H1 (cell line): ENCODE data around the gene RTEL1. TPM values are rescaled to one million over a fixed set of nuclear protein-coding genes. Genes with fewer than 3 reads are reported as not detected.

ENCODE experiments used
- CTCF ChIA-PET: fragments of 300-600 bp; sonication (Branson Sonifier 250); formaldehyde crosslinking; loops from one replicate; lab custom pipeline; 2021; ENCODE audit not compliant: partially characterized antibody; lab: Charles Lee
- POLR2A ChIA-PET: fragments of 300-600 bp; sonication (Branson Sonifier 250); formaldehyde crosslinking; loops from one replicate; lab custom pipeline; 2021; ENCODE audit warnings: inconsistent platforms; ENCODE audit not compliant: partially characterized antibody; lab: Charles Lee
- DNase-seq, 2 experiments: peaks; one replicate each; pipeline versions ENCODE4 v3.0.0 to v3.0.0-alpha.2; 2010 to 2022; ENCODE audit warnings: low spot score in 2 of 2, low read depth in 1 of 2, mixed read lengths in 1 of 2
- FAIRE-seq: peaks from 2 replicates; lab custom pipeline; 2011; peaks lifted over from hg19 to GRCh38; lab: Jason Lieb, UNC
- H2AFZ ChIP-seq: 2 replicates; pipeline ENCODE4 v1.8.1; 2012; ENCODE audit warnings: low read length, inconsistent platforms
- H2AK5ac ChIP-seq: 2 replicates; pipeline ENCODE4 v1.6.1; 2013; ENCODE audit warnings: low read depth, low read length
- H2BK120ac ChIP-seq: replicated peaks from 2 replicates; pipeline ENCODE3; 2013; ENCODE audit warnings: low read depth, low read length, inconsistent platforms
- H2BK12ac ChIP-seq: 2 replicates; pipeline ENCODE4 v1.6.1; 2013; ENCODE audit warnings: low read depth, low read length
- H2BK15ac ChIP-seq: 2 replicates; pipeline ENCODE4 v1.6.1; 2013; ENCODE audit warnings: low read length
- H2BK20ac ChIP-seq: 2 replicates; pipeline ENCODE4 v1.6.1; 2013; ENCODE audit warnings: low read length
- H2BK5ac ChIP-seq: 2 replicates; pipeline ENCODE4 v1.6.1; 2013; ENCODE audit warnings: low read depth, low read length
- H3K14ac ChIP-seq: 2 replicates; pipeline ENCODE4 v1.6.1; 2013; ENCODE audit warnings: inconsistent platforms; ENCODE audit not compliant: insufficient read length
- H3K18ac ChIP-seq: 2 replicates; pipeline ENCODE4 v1.6.1; 2013; ENCODE audit warnings: low read length; ENCODE audit errors: extremely low read depth
- H3K23ac ChIP-seq: 2 replicates; pipeline ENCODE4 v1.6.1; 2013; ENCODE audit warnings: inconsistent platforms; ENCODE audit not compliant: insufficient read length
- H3K23me2 ChIP-seq: 2 replicates; pipeline ENCODE4 v1.6.1; 2013; ENCODE audit warnings: low read depth, low read length
- H3K27ac ChIP-seq: 2 replicates; pipeline ENCODE4 v1.6.1; 2011; ENCODE audit warnings: low read depth, low read length, inconsistent platforms
- H3K27me3 ChIP-seq, 4 experiments: replicated peaks in 1 of 4; 1 replicate in 1 of 4; 2 replicates in 3 of 4; pipeline versions ENCODE4 v1.6.1 to v1.8.1; 2011 to 2013; ENCODE audit warnings: low read length in 3 of 4, mild to moderate bottlenecking in 3 of 4, inconsistent platforms in 2 of 4, mixed read lengths in 2 of 4, moderate library complexity in 1 of 4; ENCODE audit not compliant: control insufficient read depth in 3 of 4, insufficient read depth in 3 of 4; ENCODE audit errors: extremely low read depth in 1 of 4
- H3K36me3 ChIP-seq, 4 experiments: 2 replicates each; pipeline versions ENCODE4 v1.6.1 to v1.8.1; 2011 to 2013; ENCODE audit warnings: mild to moderate bottlenecking in 4 of 4, low read length in 3 of 4, moderate library complexity in 2 of 4, control low read depth in 1 of 4, inconsistent platforms in 1 of 4; ENCODE audit not compliant: insufficient read depth in 4 of 4, control insufficient read depth in 2 of 4
- H3K4ac ChIP-seq: replicated peaks from 2 replicates; pipeline ENCODE3; 2013; ENCODE audit warnings: low read length, low read depth, mixed read lengths, inconsistent platforms; ENCODE audit not compliant: insufficient read length
- H3K4me1 ChIP-seq, 4 experiments: replicated peaks in 1 of 4; 1 replicate in 1 of 4; 2 replicates in 3 of 4; pipeline versions ENCODE4 v1.6.1 to v1.8.1; 2011 to 2013; ENCODE audit warnings: low read length in 3 of 4, inconsistent platforms in 2 of 4, mixed read lengths in 1 of 4; ENCODE audit not compliant: insufficient read depth in 4 of 4, control insufficient read depth in 3 of 4
- H3K4me2 ChIP-seq, 2 experiments: 2 replicates each; pipeline versions ENCODE4 v1.6.1 to v1.8.1; 2011 to 2013; ENCODE audit warnings: low read depth in 2 of 2, low read length in 2 of 2, control low read depth in 1 of 2, inconsistent platforms in 1 of 2, mild to moderate bottlenecking in 1 of 2; ENCODE audit not compliant: insufficient read depth in 1 of 2
- H3K4me3 ChIP-seq, 4 experiments: fragments of 200-600, 300-600 bp in 1 of 4; sonication (generic), shearing (Covaris generic), sonication (Bioruptor Twin) in 1 of 4; 2 replicates each; pipeline versions ENCODE4 v1.5.1 to v1.8.1; 2011 to 2016; ENCODE audit warnings: low read length in 4 of 4, low read depth in 3 of 4, control low read depth in 2 of 4, inconsistent platforms in 2 of 4, mild to moderate bottlenecking in 2 of 4, mixed read lengths in 1 of 4, moderate library complexity in 1 of 4; ENCODE audit not compliant: insufficient read depth in 2 of 4; ENCODE audit errors: extremely low read depth in 1 of 4
- H3K56ac ChIP-seq: replicated peaks from 2 replicates; pipeline ENCODE3; 2013; ENCODE audit warnings: low read depth, mild to moderate bottlenecking, mixed read lengths, low read length, inconsistent platforms; ENCODE audit not compliant: insufficient read length
- H3K79me1 ChIP-seq: 2 replicates; pipeline ENCODE4 v1.6.1; 2013; ENCODE audit warnings: low read depth, low read length, control low read depth
- H3K79me2 ChIP-seq, 2 experiments: 2 replicates each; pipeline versions ENCODE4 v1.6.1 to v1.8.1; 2012 to 2013; ENCODE audit warnings: low read length in 2 of 2, mild to moderate bottlenecking in 2 of 2, inconsistent platforms in 1 of 2; ENCODE audit not compliant: insufficient read depth in 2 of 2, control insufficient read depth in 1 of 2
- H3K9ac ChIP-seq, 4 experiments: replicated peaks in 1 of 4; 1 replicate in 1 of 4; 2 replicates in 3 of 4; pipeline versions ENCODE4 v1.6.1 to v1.8.1; 2011 to 2013; ENCODE audit warnings: low read depth in 3 of 4, low read length in 3 of 4, control low read depth in 2 of 4, mild to moderate bottlenecking in 2 of 4, moderate library complexity in 2 of 4, inconsistent platforms in 1 of 4; ENCODE audit errors: extremely low read depth in 1 of 4
- H3K9me3 ChIP-seq, 2 experiments: 2 replicates each; pipeline versions ENCODE4 v1.6.1 to v1.8.1; 2012 to 2013; ENCODE audit warnings: mild to moderate bottlenecking in 2 of 2, moderate library complexity in 2 of 2, control low read depth in 1 of 2, inconsistent platforms in 1 of 2, low read depth in 1 of 2, low read length in 1 of 2, mixed read lengths in 1 of 2; ENCODE audit not compliant: insufficient read depth in 2 of 2
- H4K20me1 ChIP-seq, 2 experiments: replicated peaks in 1 of 2; 2 replicates each; pipeline versions ENCODE3 to v1.8.1; 2011 to 2013; ENCODE audit warnings: inconsistent platforms in 2 of 2, low read length in 2 of 2, mild to moderate bottlenecking in 1 of 2; ENCODE audit not compliant: insufficient read depth in 2 of 2, control insufficient read depth in 1 of 2
- H4K5ac ChIP-seq: 2 replicates; pipeline ENCODE4 v1.6.1; 2013; ENCODE audit warnings: low read length, low read depth, mixed read lengths, inconsistent platforms; ENCODE audit not compliant: insufficient read length
- H4K8ac ChIP-seq: 2 replicates; pipeline ENCODE4 v1.8.0; 2013; ENCODE audit warnings: mild to moderate bottlenecking, moderate library complexity, low read length, inconsistent platforms; ENCODE audit not compliant: insufficient read depth; ENCODE audit errors: extremely low read depth
- H4K91ac ChIP-seq: replicated peaks from 2 replicates; pipeline ENCODE3; 2013; ENCODE audit warnings: low read length, mixed read lengths, inconsistent platforms; ENCODE audit not compliant: insufficient read length
- CBX5 ChIP-seq: fragments of 300-800, 300-1000 bp; sonication (generic); IDR thresholded peaks from 2 replicates; pipeline ENCODE4 v1.7.1; 2016; ENCODE audit warnings: antibody characterized with exemption, low read length, low read depth
- EGR1 ChIP-seq: IDR thresholded peaks from 2 replicates; pipeline ENCODE4 v1.6.1; 2011; ENCODE audit warnings: low read depth, low read length, borderline replicate concordance
- HDAC6 ChIP-seq: IDR thresholded peaks from one replicate; pipeline ENCODE4 v1.7.1; 2012; ENCODE audit warnings: low read depth, mild to moderate bottlenecking, inconsistent platforms, low read length, moderate library complexity
- JUN ChIP-seq: IDR thresholded peaks from 2 replicates; pipeline ENCODE4 v1.6.1; 2011; ENCODE audit warnings: low read depth, mild to moderate bottlenecking, improper control_type of control experiment, low read length
- MAFK ChIP-seq: IDR thresholded peaks from 2 replicates; pipeline ENCODE4 v1.6.1; 2012; ENCODE audit warnings: low read depth, mild to moderate bottlenecking, improper control_type of control experiment, low read length
- SAP30 ChIP-seq: fragments of 300-600 bp; sonication (generic); IDR thresholded peaks from 2 replicates; pipeline ENCODE4 v1.7.1; 2012; ENCODE audit warnings: low read length, moderate library complexity, mild to moderate bottlenecking, inconsistent platforms; ENCODE audit not compliant: insufficient read depth, insufficient replicate concordance
- SIN3A ChIP-seq, 2 experiments: IDR thresholded peaks in 1 of 2; conservative IDR thresholded peaks in 1 of 2; 2 replicates each; pipeline ENCODE4 v1.6.1; 2011 to 2012; ENCODE audit warnings: low read length in 2 of 2, improper control_type of control experiment in 1 of 2, low read depth in 1 of 2, mild to moderate bottlenecking in 1 of 2
- SP2 ChIP-seq: IDR thresholded peaks from 2 replicates; pipeline ENCODE4 v1.6.1; 2012; ENCODE audit warnings: mild to moderate bottlenecking, low read length, inconsistent platforms
- SRF ChIP-seq: IDR thresholded peaks from 2 replicates; pipeline ENCODE4 v1.6.1; 2011; ENCODE audit warnings: mild to moderate bottlenecking, low read depth, low read length, moderate library complexity
- TBP ChIP-seq: IDR thresholded peaks from 2 replicates; pipeline ENCODE4 v1.6.1; 2011; ENCODE audit warnings: low read depth, low read length, improper control_type of control experiment
- WGBS, 2 experiments: shearing (Covaris generic) in 1 of 2; methylation state at CpG; one replicate each; pipeline versions ENCODE4 v1.1.6 to v1.1.7; 2013 to 2015; ENCODE audit warnings: low lambda C conversion rate in 2 of 2, mixed read lengths in 2 of 2, inconsistent platforms in 1 of 2, low coverage in 1 of 2, missing lambda C conversion rate in 1 of 2; ENCODE audit not compliant: insufficient replicate concordance in 2 of 2, insufficient coverage in 1 of 2, insufficient read length in 1 of 2; ENCODE audit errors: extremely low coverage in 1 of 2, missing lambda C conversion rate in 1 of 2; 5-methylcytosine and 5-hydroxymethylcytosine counted together
- polyA plus RNA-seq, 7 experiments: library from polyadenylated mRNA; depleted of rRNA in 3 of 7; stranded (reverse) in 5 of 7; unstranded in 2 of 7; fragments of >200 nt in 5 of 7; fragments of 200-250 nt in 2 of 7; gene quantifications; 1 replicate in 5 of 7; 2 replicates in 1 of 7; 4 replicates in 1 of 7; pipeline versions ENCODE4 v1.2.1 to v1.2.3, GENCODE V29; 2011 to 2013; ENCODE audit warnings: missing spikeins in 2 of 7, mixed read lengths in 2 of 7
- total RNA-seq: library from RNA; stranded (reverse); fragmentation: NEBNext Ultra II Directional; extraction: Animal tissue kit (Norgen Biotek cat#: 25700); gene quantifications from 2 replicates; pipeline ENCODE4 v1.2.1, GENCODE V29; 2021

The RTEL1 gene
- total and polyA plus RNA-seq, 2 of the 8 experiments (the other 6 are each of a cell fraction or from before 2014, with no cell fraction given): 16.2 to 37.1 TPM

DNA sequence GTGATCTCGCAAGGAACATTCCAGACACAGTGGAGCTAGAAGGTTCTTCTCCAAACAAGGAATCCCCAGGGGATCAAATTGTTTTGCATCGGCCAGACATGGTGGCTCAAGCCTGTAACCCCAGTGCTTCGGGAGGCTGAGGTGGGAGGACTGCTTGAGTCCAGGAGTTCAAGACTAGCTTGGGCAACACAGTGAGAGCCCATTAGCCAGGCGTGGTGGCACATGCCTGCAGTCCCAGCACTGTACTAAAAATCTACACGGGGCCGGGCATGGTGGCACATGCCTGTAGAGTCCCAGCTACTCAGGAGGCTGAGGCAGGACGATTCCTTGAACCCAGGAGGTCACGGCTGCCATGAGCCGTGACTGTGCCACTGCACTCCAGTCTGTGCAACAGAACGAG, 46.5 kb upstream of the RTEL1 start:
- Histone ChIP-seq H2BK120ac (no peak overlapping the region), H2BK15ac (no peak overlapping the region), H3K4me2 (no peak overlapping the region), H3K27ac (no peak overlapping the region), H3K4ac (no peak overlapping the region), H3K36me3 (peaks cover 0 to 12% (median 7%) of the 10 kb centered on the region in 4 experiments; a peak in 3 of 8 replicates), H4K20me1 (peaks cover 0 to 3% of the 10 kb centered on the region in 2 experiments), H3K18ac (no peak overlapping the region), H2BK5ac (no peak overlapping the region), H3K4me1 (no peaks in the 10 kb centered on the region), H2BK20ac (no peak overlapping the region), H3K23me2 (no peaks in the 10 kb centered on the region), H4K8ac (no peak overlapping the region), H2BK12ac (no peak overlapping the region), H3K4me3 (no peak overlapping the region), H3K9ac (no peak overlapping the region), H2AK5ac (no peak overlapping the region), H3K14ac (no peak overlapping the region), H2AFZ (no peak overlapping the region), H3K79me1 (0 out of 2 replicates have a peak, but pooled peaks cover 2% of the 10 kb centered on the region), H3K79me2 (peaks cover 0 to 17% of the 10 kb centered on the region in 2 experiments; a peak in 1 of 4 replicates), H3K56ac (no peak overlapping the region), H3K27me3 (no peaks in the 10 kb centered on the region), H4K5ac (no peak overlapping the region), H3K23ac (no peak overlapping the region), H4K91ac (no peak overlapping the region), H3K9me3 (peaks cover 9% of the 10 kb centered on the region in 2 experiments; a peak in 3 of 4 replicates)
- DNase-seq (no peak), FAIRE-seq (no peak)
- WGBS, 2 experiments: 96% methylated on average over 10 of the region's 10 CpGs; no CpG with 5 or more reads in 1 of the 2 experiments
- ChIA-PET CTCF (interaction anchor here (0.8 to 2.6 kb wide), 4 partner anchors 10 to 74 kb away, joined by 3 to 13 read pairs (median 6); partner anchors contain the start of gene PTK6), POLR2A (interaction anchor here (1.2 to 1.6 kb wide), 2 partner anchors 41 to 97 kb away, joined by 3 read pairs; partner anchors contain the start of genes ARFRP1 and ZGPAT)
- no peak for TF ChIP-seq SRF
- TF ChIP-seq SIN3A (conservative IDR thresholded peaks at IDR 0.05 in 1 of 2, IDR thresholded peaks at IDR 0.05 in 1 of 2; ENCODE audit: low read depth in 1 of 2, low read length in 2 of 2): no peak
- TF ChIP-seq MAFK: no peak
- no peak for TF ChIP-seq SP2
- no peak for TF ChIP-seq CBX5
- no peak for TF ChIP-seq SAP30
- no peak for TF ChIP-seq HDAC6
- TF ChIP-seq JUN: no peak
- TF ChIP-seq TBP: no peak
- TF ChIP-seq EGR1: no peak
